DOHH2 (cell line): ENCODE measurements around the gene GART.

ENCODE experiments used
- H3F3A ChIP-seq: fragments of 200-600 bp; sonication (generic), shearing (Covaris generic); 2 replicates; pipeline ENCODE4 v1.6.0; 2016; ENCODE audit warnings: antibody characterized with exemption, mild to moderate bottlenecking; ENCODE audit not compliant: control insufficient read depth, insufficient read depth
- H3K27ac ChIP-seq: fragments of 200-600 bp; sonication (generic); 2 replicates; pipeline ENCODE4 v1.5.1; 2014; ENCODE audit warnings: low read depth, mild to moderate bottlenecking, low read length, moderate library complexity
- H3K27me3 ChIP-seq: fragments of 200-600 bp; sonication (generic); 2 replicates; pipeline ENCODE4 v1.6.1; 2014; ENCODE audit warnings: mild to moderate bottlenecking, low read length, mixed read lengths; ENCODE audit not compliant: control insufficient read depth
- H3K36me3 ChIP-seq: fragments of 200-600 bp; sonication (generic); 2 replicates; pipeline ENCODE4 v1.6.1; 2014; ENCODE audit warnings: mild to moderate bottlenecking, low read length, moderate library complexity, mixed read lengths; ENCODE audit not compliant: control insufficient read depth
- H3K4me1 ChIP-seq: fragments of 200-600 bp; sonication (generic); 2 replicates; pipeline ENCODE4 v1.6.1; 2014; ENCODE audit warnings: mild to moderate bottlenecking, low read length, mixed read lengths; ENCODE audit not compliant: control insufficient read depth
- H3K4me2 ChIP-seq: fragments of 200-600 bp; sonication (generic); 2 replicates; pipeline ENCODE4 v1.6.0; 2014; ENCODE audit warnings: mild to moderate bottlenecking, low read length, moderate library complexity
- H3K4me3 ChIP-seq: fragments of 200-600 bp; sonication (generic); 2 replicates; pipeline ENCODE4 v1.5.1; 2014; ENCODE audit warnings: mild to moderate bottlenecking, low read length, mixed read lengths
- H3K79me2 ChIP-seq: fragments of 200-600 bp; sonication (generic); 2 replicates; pipeline ENCODE4 v1.6.1; 2014; ENCODE audit warnings: mild to moderate bottlenecking, low read length, mixed read lengths; ENCODE audit not compliant: control insufficient read depth
- H3K9me2 ChIP-seq: fragments of 200-600 bp; sonication (generic); replicated peaks from 2 replicates; pipeline ENCODE4 v1.6.1; 2014; ENCODE audit warnings: mild to moderate bottlenecking, low read length, mixed read lengths; ENCODE audit not compliant: control insufficient read depth
- H3K9me3 ChIP-seq: fragments of 200-600 bp; sonication (generic); 2 replicates; pipeline ENCODE4 v1.6.1; 2014; ENCODE audit warnings: antibody characterized with exemption, low read length, mixed read lengths; ENCODE audit not compliant: control insufficient read depth, insufficient read depth
- H4K20me1 ChIP-seq: fragments of 200-600 bp; sonication (generic); 2 replicates; pipeline ENCODE4 v1.6.0; 2014; ENCODE audit warnings: low read depth, mild to moderate bottlenecking, antibody characterized with exemption, low read length, moderate library complexity; ENCODE audit not compliant: control insufficient read depth, insufficient read depth
- EZH2phosphoT487 ChIP-seq: fragments of 200-600 bp; sonication (generic); IDR thresholded peaks from 2 replicates; pipeline ENCODE4 v1.6.1; 2017; ENCODE audit warnings: borderline replicate concordance, mild to moderate bottlenecking, antibody characterized with exemption, low read length, moderate library complexity, mixed read lengths
- TF ChIP-seq, protein P1 (sequence below): fragments of 200-600 bp; sonication (generic); IDR thresholded peaks from one replicate; pipeline ENCODE4 v1.5.1; 2014; ENCODE audit warnings: antibody characterized with exemption, mild to moderate bottlenecking, low read depth, low read length; ENCODE audit not compliant: poor library complexity, severe bottlenecking

The GART gene

DNA sequence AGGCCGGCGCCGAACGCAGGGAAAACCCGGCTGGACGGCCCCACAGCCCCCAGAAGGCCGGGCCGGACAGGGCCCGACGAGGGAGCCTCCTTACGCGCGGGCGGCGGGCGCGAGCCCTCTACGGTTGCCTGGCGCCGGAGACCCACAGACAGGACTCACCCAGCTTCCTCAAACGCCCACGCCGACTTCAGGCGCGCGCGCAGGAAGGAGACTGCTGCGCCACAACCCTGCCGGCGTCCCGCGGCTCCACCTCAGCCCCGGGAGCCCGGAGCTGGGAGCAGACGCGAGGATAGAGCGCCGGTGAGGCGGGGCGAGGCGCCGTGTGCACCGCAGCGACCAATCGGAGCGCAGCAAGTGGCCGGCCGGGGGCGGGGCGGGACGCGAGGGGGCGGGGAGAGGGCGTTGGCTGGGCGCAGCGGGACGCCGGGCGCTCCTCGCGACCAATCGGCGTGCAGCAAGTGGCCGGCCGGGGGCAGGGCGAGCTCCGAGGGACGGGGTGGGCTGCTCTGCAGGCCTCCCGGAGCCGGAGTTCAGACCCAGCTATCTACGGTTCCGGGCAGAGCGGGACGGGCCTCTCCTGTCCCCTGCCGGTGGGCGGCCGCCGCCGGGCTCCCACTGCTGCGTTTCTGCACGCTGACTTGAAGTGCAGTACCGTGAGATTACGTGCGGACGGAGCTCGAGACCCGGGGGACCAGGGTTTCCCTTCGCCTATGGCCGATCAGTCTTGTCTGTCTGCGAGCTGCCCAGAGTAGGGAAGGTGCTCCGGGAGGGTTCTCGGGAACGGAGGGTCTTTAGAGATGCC, 62.0 kb downstream of the GART start, which contains the start of gene TMEM50B:
Gene TMEM50B (minus strand): TSS at position 296 of the 802 bp plus-strand sequence. CDS start 11,089 bp downstream, outside the sequence.
- H3K36me3 ChIP-seq = 0 out of 2 replicates have a peak, but pooled peaks cover 2% of the 10 kb centered on the region
- peak within 1 kb of the TSS; percentile 84 for H3K4me2 ChIP-seq
- no peaks in the 10 kb centered on the region for H3K27me3 ChIP-seq
- H4K20me1 ChIP-seq = no peaks in the 10 kb centered on the region
- H3K79me2 ChIP-seq = peaks cover 37% of the 10 kb centered on the region
- peaks cover 2% of the 10 kb centered on the region; the same call in 1 of the 2 replicates for H3F3A ChIP-seq
- H3K4me1 ChIP-seq = peaks cover 13% of the 10 kb centered on the region
- TF ChIP-seq, protein P1, sequence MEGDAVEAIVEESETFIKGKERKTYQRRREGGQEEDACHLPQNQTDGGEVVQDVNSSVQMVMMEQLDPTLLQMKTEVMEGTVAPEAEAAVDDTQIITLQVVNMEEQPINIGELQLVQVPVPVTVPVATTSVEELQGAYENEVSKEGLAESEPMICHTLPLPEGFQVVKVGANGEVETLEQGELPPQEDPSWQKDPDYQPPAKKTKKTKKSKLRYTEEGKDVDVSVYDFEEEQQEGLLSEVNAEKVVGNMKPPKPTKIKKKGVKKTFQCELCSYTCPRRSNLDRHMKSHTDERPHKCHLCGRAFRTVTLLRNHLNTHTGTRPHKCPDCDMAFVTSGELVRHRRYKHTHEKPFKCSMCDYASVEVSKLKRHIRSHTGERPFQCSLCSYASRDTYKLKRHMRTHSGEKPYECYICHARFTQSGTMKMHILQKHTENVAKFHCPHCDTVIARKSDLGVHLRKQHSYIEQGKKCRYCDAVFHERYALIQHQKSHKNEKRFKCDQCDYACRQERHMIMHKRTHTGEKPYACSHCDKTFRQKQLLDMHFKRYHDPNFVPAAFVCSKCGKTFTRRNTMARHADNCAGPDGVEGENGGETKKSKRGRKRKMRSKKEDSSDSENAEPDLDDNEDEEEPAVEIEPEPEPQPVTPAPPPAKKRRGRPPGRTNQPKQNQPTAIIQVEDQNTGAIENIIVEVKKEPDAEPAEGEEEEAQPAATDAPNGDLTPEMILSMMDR = peak; percentile 39
- TF ChIP-seq EZH2phosphoT487 = no peak
- peak within 1 kb of the TSS; percentile 68 for H3K27ac ChIP-seq
- no peaks in the 10 kb centered on the region for H3K9me2 ChIP-seq
- H3K9me3 ChIP-seq = no peaks in the 10 kb centered on the region
- peak within 1 kb of the TSS; percentile 76 for H3K4me3 ChIP-seq

DNA sequence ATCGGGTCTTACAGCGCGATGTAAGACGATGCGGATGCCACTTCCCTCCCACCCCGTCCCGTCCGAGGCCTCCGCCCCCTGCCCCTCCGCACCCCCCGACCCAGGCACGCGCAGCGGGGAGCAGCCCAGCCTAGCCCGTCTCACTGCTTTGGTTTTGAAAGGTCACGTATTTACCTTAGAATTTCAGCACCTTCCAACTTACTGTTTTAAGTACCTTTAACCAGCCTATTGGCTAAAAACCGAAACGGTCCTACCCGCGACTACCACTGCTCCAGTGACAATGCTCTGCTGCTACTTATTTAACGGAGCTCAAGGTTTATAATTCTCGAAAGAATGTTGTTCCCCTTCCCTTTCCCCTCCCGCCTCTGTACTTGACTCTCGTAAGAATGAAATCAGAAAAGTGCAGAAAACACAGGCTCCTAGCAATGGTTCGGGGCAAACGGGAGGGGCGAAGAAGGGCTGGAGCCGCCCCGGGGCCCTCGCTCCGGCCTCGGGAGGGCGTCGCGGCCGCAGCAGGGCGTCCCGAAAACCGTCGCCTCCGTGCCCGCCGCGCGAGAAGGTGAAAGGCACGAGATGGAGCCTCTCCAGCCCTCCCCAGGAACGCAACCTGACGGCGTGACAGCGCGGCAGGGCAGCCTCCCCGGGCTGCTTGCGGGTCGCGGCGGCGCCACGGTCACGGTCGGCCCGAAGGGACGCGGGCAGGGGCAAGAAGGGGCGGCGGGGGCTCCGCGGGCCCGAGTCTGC, 62.8 kb downstream of the GART start:
- H3K27me3 ChIP-seq = no peaks in the 10 kb centered on the region
- peak overlapping the region; percentile 68 for H3K27ac ChIP-seq
- H3K4me1 ChIP-seq = peaks cover 13% of the 10 kb centered on the region
- peak overlapping the region; percentile 84 for H3K4me2 ChIP-seq
- H4K20me1 ChIP-seq = no peaks in the 10 kb centered on the region
- H3K4me3 ChIP-seq = peak overlapping the region; percentile 76
- no peaks in the 10 kb centered on the region for H3K9me2 ChIP-seq
- H3K9me3 ChIP-seq = no peaks in the 10 kb centered on the region
- H3K79me2 ChIP-seq = peaks cover 43% of the 10 kb centered on the region
- H3F3A ChIP-seq = peaks cover 2% of the 10 kb centered on the region; the same call in 1 of the 2 replicates
- TF ChIP-seq, protein P1 = peak; percentile 35
- no peak for TF ChIP-seq EZH2phosphoT487
- 0 out of 2 replicates have a peak, but pooled peaks cover 2% of the 10 kb centered on the region for H3K36me3 ChIP-seq

DNA sequence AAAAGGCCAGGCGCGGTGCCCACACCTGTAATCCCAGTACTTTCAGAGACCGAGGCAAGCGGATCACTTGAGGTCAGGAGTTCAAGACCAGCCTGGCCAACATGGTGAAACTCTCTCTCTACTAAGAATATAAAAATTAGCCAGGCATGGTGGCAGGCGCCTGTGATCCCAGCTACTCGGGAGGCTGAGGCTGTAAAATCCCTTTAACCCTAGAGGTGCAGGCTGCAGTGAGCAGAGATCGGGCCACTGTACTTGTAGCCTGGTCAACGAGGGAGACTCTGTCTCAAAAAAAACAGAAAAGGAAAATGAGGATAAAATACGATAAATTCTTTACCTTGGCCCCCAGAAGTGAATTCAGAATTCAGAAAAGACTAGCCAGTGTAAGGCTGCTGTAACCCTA, 63.7 kb downstream of the GART start:
- H3K4me1 ChIP-seq = peaks cover 13% of the 10 kb centered on the region
- no peaks in the 10 kb centered on the region for H4K20me1 ChIP-seq
- TF ChIP-seq EZH2phosphoT487 = no peak
- TF ChIP-seq, protein P1 = no peak
- H3K36me3 ChIP-seq = 0 out of 2 replicates have a peak, but pooled peaks cover 2% of the 10 kb centered on the region
- peaks cover 52% of the 10 kb centered on the region for H3K79me2 ChIP-seq
- no peaks in the 10 kb centered on the region for H3K9me2 ChIP-seq
- H3K9me3 ChIP-seq = no peaks in the 10 kb centered on the region
- H3F3A ChIP-seq = peaks cover 2% of the 10 kb centered on the region; the same call in 1 of the 2 replicates
- peak overlapping the region; percentile 76 for H3K4me3 ChIP-seq
- H3K27ac ChIP-seq = no peak overlapping the region
- peak overlapping the region; percentile 84 for H3K4me2 ChIP-seq
- no peaks in the 10 kb centered on the region for H3K27me3 ChIP-seq
